AG09309 (cell line): Measurements from ENCODE around the gene PIP4K2A.

Experiments used
- DNase-seq: peaks from one replicate; pipeline ENCODE4 v3.0.0-alpha.2; 2010; ENCODE audit warnings: low read depth
- H3K4me3 ChIP-seq: 2 replicates; pipeline ENCODE4 v1.5.1; 2011; ENCODE audit warnings: mild to moderate bottlenecking, low read depth, low read length, moderate library complexity; ENCODE audit not compliant: control insufficient read depth
- TF ChIP-seq, protein P1 (sequence below): IDR thresholded peaks from 2 replicates; pipeline ENCODE4 v1.5.1; 2011; ENCODE audit warnings: mild to moderate bottlenecking, low read depth, low read length, inconsistent platforms; ENCODE audit not compliant: insufficient read depth, control insufficient read depth; ENCODE audit errors: missing control alignments

The PIP4K2A gene

DNA sequence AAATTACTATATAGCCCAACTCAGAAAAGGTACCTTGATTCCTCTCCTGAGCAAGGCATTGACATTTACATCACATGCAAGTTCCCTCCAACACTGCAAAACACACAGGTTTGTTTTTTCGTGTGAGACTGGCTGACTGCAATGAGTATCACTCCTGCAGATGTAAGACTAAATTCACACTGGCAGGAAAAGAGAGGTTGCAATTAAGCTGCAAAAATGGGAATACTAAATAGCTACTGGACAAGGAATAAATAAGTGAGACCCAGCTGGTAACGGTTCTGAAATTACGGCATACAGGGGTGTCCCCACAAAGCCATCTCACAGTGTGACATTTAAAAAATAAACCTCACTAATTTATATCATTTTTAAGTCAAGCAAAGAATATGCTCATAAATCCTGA lies 97.3 kb downstream of the PIP4K2A start:
- TF ChIP-seq, protein P1, sequence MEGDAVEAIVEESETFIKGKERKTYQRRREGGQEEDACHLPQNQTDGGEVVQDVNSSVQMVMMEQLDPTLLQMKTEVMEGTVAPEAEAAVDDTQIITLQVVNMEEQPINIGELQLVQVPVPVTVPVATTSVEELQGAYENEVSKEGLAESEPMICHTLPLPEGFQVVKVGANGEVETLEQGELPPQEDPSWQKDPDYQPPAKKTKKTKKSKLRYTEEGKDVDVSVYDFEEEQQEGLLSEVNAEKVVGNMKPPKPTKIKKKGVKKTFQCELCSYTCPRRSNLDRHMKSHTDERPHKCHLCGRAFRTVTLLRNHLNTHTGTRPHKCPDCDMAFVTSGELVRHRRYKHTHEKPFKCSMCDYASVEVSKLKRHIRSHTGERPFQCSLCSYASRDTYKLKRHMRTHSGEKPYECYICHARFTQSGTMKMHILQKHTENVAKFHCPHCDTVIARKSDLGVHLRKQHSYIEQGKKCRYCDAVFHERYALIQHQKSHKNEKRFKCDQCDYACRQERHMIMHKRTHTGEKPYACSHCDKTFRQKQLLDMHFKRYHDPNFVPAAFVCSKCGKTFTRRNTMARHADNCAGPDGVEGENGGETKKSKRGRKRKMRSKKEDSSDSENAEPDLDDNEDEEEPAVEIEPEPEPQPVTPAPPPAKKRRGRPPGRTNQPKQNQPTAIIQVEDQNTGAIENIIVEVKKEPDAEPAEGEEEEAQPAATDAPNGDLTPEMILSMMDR: no peak
- no peak for DNase-seq
- H3K4me3 ChIP-seq: no peak overlapping the region

DNA sequence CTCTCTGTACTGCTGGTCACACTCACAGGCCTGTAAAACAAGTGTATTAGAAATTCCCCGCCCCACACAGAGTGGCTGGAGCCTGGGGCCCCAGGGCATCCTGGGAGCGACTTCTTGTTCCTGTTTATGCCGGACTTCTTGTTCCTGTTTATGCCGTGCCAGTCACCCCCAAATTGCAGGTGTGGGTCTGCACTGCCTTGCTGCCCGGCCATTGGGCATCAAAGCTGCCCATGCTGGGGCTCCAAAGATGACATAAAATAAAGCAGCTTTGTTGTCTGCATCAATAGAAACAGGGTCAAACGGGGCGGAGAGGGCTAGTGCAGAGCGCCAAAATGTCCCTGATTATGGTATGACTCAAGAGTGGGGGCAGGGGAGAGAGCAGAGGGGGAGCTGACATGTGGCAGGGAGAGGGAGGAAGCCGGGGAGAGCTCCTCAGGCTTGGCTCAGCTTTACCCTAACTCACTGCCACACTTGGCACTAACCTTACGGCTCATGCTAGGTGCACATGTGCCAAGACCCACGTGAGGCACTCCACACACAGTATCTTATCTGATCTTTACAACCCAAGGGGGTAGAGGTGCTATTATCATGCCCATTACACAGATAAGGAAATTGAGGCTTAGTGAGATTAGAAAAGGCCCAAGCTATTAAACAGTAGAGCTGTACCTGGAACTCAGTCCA lies 98.4 kb downstream of the PIP4K2A start:
- no peak overlapping the region for H3K4me3 ChIP-seq
- TF ChIP-seq, protein P1: no peak
- no peak for DNase-seq

DNA sequence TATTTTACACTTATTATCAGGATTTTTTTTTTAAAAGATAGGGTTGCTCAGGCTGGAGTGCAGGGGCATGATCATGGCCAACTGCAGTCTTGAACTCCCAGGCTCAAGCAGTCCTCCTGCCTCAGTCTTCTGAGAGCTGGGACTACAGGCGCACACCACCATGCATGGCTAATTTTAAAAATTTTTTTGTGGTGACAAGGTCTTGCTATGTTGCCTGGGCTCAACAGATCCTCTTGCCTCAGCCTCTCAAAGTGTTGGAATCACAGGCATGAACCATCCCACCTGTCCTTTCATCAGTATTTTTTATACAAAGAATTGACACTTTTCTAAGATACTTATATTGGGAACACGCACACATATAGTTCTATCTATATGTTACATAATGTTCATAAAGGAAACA lies 99.3 kb downstream of the PIP4K2A start:
- no peak for DNase-seq
- TF ChIP-seq, protein P1: no peak
- no peak overlapping the region for H3K4me3 ChIP-seq

DNA sequence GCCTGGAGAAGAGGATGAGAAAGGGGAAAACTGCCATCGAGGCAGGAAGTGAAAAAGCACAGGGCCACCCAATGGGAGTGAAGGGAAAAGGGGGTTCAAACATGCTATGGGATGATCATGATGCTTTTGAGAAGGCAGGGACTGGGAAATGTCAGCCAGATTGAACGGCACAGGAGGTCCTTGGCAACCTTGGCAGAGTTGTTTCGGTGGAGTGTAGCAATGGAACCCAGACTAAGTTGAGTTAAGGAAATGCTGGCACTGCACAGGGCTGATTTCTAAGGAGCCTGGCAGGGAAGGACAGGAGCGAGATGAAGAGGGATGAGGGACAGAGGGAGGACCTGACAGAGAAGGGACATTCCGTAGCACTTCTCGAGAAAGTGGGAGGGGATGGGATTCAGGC lies 101.4 kb downstream of the PIP4K2A start:
- no peak overlapping the region for H3K4me3 ChIP-seq
- TF ChIP-seq, protein P1: no peak
- DNase-seq: no peak

DNA sequence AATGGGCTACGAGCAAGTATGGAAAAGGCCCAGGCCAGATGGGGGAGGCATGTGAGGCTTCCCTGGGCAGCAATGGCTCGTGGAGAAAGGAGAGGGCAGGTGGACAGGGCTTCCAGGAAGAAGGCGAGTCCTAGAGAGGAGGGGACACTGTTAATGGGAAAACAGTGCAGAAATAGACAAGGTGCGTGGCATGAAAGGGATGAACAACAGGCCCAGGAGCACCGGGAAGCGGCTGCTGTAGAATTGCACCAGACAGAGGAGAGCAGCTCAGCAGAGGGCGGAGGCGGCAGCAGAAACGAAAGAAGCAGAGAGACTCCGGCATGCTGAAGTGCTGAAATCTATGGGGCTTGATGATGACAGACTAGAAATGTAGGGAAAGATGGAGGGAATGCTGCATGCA lies 102.1 kb downstream of the PIP4K2A start:
- H3K4me3 ChIP-seq: no peak overlapping the region
- TF ChIP-seq, protein P1: no peak
- DNase-seq: no peak

DNA sequence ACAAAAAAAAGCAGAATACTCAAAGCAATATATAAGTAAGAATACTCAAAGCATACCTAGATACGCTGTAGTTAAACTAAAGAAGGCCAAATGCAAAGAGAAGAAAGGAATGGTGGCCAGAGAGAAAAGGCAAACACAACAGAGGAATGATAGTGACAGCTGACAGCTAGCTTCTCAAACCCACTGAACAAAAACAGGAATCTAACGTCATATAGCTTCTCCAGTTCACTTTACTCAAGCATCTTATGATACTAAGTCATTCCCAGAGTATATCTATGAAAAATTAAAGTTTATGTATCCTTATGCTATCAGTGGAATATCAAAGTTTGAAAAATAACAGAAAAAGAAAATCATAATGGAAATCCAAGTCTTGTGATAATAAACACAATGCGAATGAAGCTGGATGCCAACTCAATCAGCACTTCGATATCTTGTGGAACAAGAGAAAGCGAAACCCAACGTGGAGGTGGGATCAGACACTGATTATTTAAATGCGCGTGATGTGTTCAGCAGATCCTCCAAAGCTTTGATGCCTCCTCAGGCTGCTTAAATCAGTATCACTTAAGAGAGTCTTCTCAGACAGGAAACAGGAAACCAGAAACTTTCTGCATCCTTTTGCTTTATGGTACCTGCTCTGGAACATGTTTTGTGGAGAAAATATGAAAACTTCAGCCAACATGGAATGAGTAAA lies 102.8 kb downstream of the PIP4K2A start:
- H3K4me3 ChIP-seq: no peak overlapping the region
- DNase-seq: no peak

More for the DNA sequence above, 102.8 kb downstream of the PIP4K2A start:
- TF ChIP-seq, protein P1: no peak
